GM21619 (cell line): Measurements from ENCODE around the gene FGD5.

Source experiments
- ATAC-seq: cut with Tn5 transposase; IDR thresholded peaks from one replicate; pipeline ENCODE4 v1.9.1; 2021; ENCODE audit not compliant: unreplicated experiment

Gene FGD5

GRCh38 chr3:14923476-14923875 is 104.7 kb downstream of the FGD5 start:
- no peak for ATAC-seq

- no peak for ATAC-seq
These were observed 107.2 kb downstream of the FGD5 start for GRCh38 chr3:14925729-14926591.

- ATAC-seq: no peak
These were observed 107.8 kb downstream of the FGD5 start for GRCh38 chr3:14926592-14926991.

- no peak for ATAC-seq
These were observed 108.5 kb downstream of the FGD5 start for GRCh38 chr3:14927308-14927707.

GRCh38 chr3:14929310-14930074 is 110.7 kb downstream of the FGD5 start:
- no peak for ATAC-seq

GRCh38 chr3:14933820-14934425 is 115.2 kb downstream of the FGD5 start:
- no peak for ATAC-seq

- ATAC-seq: no peak
These were observed 117.0 kb downstream of the FGD5 start for GRCh38 chr3:14935592-14936345.

GRCh38 chr3:14938954-14939353 is 120.2 kb downstream of the FGD5 start:
- no peak for ATAC-seq

GRCh38 chr3:14941871-14942270 is 123.1 kb downstream of the FGD5 start:
- no peak for ATAC-seq

- ATAC-seq: no peak
These were observed 124.3 kb downstream of the FGD5 start for GRCh38 chr3:14943042-14943441.

GRCh38 chr3:14946236-14946635 is 127.5 kb downstream of the FGD5 start:
- no peak for ATAC-seq

- ATAC-seq: no peak
These were observed 128.0 kb downstream of the FGD5 start for GRCh38 chr3:14946739-14947099.

GRCh38 chr3:14947100-14947885 is 128.5 kb downstream of the FGD5 start, which contains the start of gene NR2C2:
TSS of gene NR2C2 (plus strand) at chr3:14947583. CDS start at chr3:15003915, 56,332 bp downstream.
- peak; percentile 49 for ATAC-seq

- peak; percentile 81 for ATAC-seq
These were observed 129.3 kb downstream of the FGD5 start for GRCh38 chr3:14947886-14948608.

GRCh38 chr3:14948609-14949038 is 129.9 kb downstream of the FGD5 start:
- ATAC-seq: no peak

GRCh38 chr3:14949126-14949525 is 130.4 kb downstream of the FGD5 start:
- no peak for ATAC-seq

GRCh38 chr3:14950274-14950673 is 131.5 kb downstream of the FGD5 start:
- no peak for ATAC-seq

- ATAC-seq: no peak
These were observed 138.4 kb downstream of the FGD5 start for GRCh38 chr3:14957153-14957552.

GRCh38 chr3:14957925-14958324 is 139.2 kb downstream of the FGD5 start:
- no peak for ATAC-seq
